ENCODE measurements around the gene IKZF3.

IKZF3 gene

GRCh38 chr17:39763051-39763820, 100.9 kb downstream of the IKZF3 start:
- H3K36me3 Mint-ChIP-seq, result peaks cover 42% of the 10 kb centered on the region
- H3K4me1 Mint-ChIP-seq, result peaks cover 67% of the 10 kb centered on the region
- H3K27me3 Mint-ChIP-seq, result no peaks in the 10 kb centered on the region
- H3K27ac Mint-ChIP-seq, result peak overlapping the region; percentile 82
- peak overlapping the region; percentile 3 for H3K4me3 Mint-ChIP-seq
- H3K9me3 Mint-ChIP-seq, result no peaks in the 10 kb centered on the region

GRCh38 chr17:39761861-39762496, 102.1 kb downstream of the IKZF3 start:
- Mint-ChIP-seq H3K36me3 (peaks cover 34% of the 10 kb centered on the region), H3K4me1 (peaks cover 67% of the 10 kb centered on the region), H3K9me3 (no peaks in the 10 kb centered on the region), H3K4me3 (no peak overlapping the region), H3K27me3 (no peaks in the 10 kb centered on the region), H3K27ac (peak overlapping the region; percentile 82)

- peak overlapping the region; percentile 93 for H3K27ac Mint-ChIP-seq
- no peaks in the 10 kb centered on the region for H3K27me3 Mint-ChIP-seq
- peaks cover 11% of the 10 kb centered on the region for H3K36me3 Mint-ChIP-seq
- H3K4me3 Mint-ChIP-seq, result no peak overlapping the region
- peaks cover 64% of the 10 kb centered on the region for H3K4me1 Mint-ChIP-seq
- H3K9me3 Mint-ChIP-seq, result no peaks in the 10 kb centered on the region
Measured at GRCh38 chr17:39759204-39759603, 104.9 kb downstream of the IKZF3 start.

GRCh38 chr17:39757931-39758873, 105.9 kb downstream of the IKZF3 start:
- H3K27me3 Mint-ChIP-seq, result no peaks in the 10 kb centered on the region
- H3K36me3 Mint-ChIP-seq, result peaks cover 11% of the 10 kb centered on the region
- H3K27ac Mint-ChIP-seq, result peak overlapping the region; percentile 93
- H3K4me1 Mint-ChIP-seq, result peaks cover 64% of the 10 kb centered on the region
- H3K4me3 Mint-ChIP-seq, result peak overlapping the region; percentile 53
- no peaks in the 10 kb centered on the region for H3K9me3 Mint-ChIP-seq

- Mint-ChIP-seq H3K4me3 (peak overlapping the region; percentile 53), H3K36me3 (peaks cover 6% of the 10 kb centered on the region), H3K4me1 (peaks cover 66% of the 10 kb centered on the region), H3K9me3 (no peaks in the 10 kb centered on the region), H3K27me3 (no peaks in the 10 kb centered on the region), H3K27ac (peak overlapping the region; percentile 91)
Measured at GRCh38 chr17:39757176-39757662, 106.9 kb downstream of the IKZF3 start.

- Mint-ChIP-seq H3K27ac (peak overlapping the region; percentile 91), H3K27me3 (no peaks in the 10 kb centered on the region), H3K36me3 (peaks cover 5% of the 10 kb centered on the region), H3K9me3 (no peaks in the 10 kb centered on the region), H3K4me1 (peaks cover 68% of the 10 kb centered on the region), H3K4me3 (peak overlapping the region; percentile 50)
Measured at GRCh38 chr17:39756380-39757079, 107.6 kb downstream of the IKZF3 start.

- Mint-ChIP-seq H3K9me3 (no peaks in the 10 kb centered on the region), H3K4me3 (peak overlapping the region; percentile 65), H3K4me1 (peaks cover 64% of the 10 kb centered on the region), H3K27me3 (no peaks in the 10 kb centered on the region), H3K27ac (peak overlapping the region; percentile 91), H3K36me3 (peaks cover 2% of the 10 kb centered on the region)
Measured at GRCh38 chr17:39755554-39756379, 108.3 kb downstream of the IKZF3 start.

GRCh38 chr17:39754958-39755553, 109.1 kb downstream of the IKZF3 start:
- Mint-ChIP-seq H3K27ac (peak overlapping the region; percentile 91), H3K36me3 (peaks cover 2% of the 10 kb centered on the region), H3K27me3 (no peaks in the 10 kb centered on the region), H3K9me3 (no peaks in the 10 kb centered on the region), H3K4me1 (peaks cover 62% of the 10 kb centered on the region), H3K4me3 (peak overlapping the region; percentile 65)

- Mint-ChIP-seq H3K4me1 (peaks cover 58% of the 10 kb centered on the region), H3K27ac (peak overlapping the region; percentile 91), H3K4me3 (peak overlapping the region; percentile 84), H3K36me3 (peaks cover 2% of the 10 kb centered on the region), H3K27me3 (no peaks in the 10 kb centered on the region), H3K9me3 (no peaks in the 10 kb centered on the region)
Measured at GRCh38 chr17:39754161-39754957, 109.8 kb downstream of the IKZF3 start.

GRCh38 chr17:39753514-39754160, 110.5 kb downstream of the IKZF3 start:
- Mint-ChIP-seq H3K4me1 (peaks cover 52% of the 10 kb centered on the region), H3K36me3 (peaks cover 2% of the 10 kb centered on the region), H3K4me3 (peak overlapping the region; percentile 84), H3K9me3 (no peaks in the 10 kb centered on the region), H3K27ac (peak overlapping the region; percentile 96), H3K27me3 (no peaks in the 10 kb centered on the region)

- H3K9me3 Mint-ChIP-seq, result no peaks in the 10 kb centered on the region
- H3K4me1 Mint-ChIP-seq, result peaks cover 40% of the 10 kb centered on the region
- H3K27ac Mint-ChIP-seq, result peak overlapping the region; percentile 96
- H3K4me3 Mint-ChIP-seq, result peak overlapping the region; percentile 63
- no peaks in the 10 kb centered on the region for H3K27me3 Mint-ChIP-seq
- no peaks in the 10 kb centered on the region for H3K36me3 Mint-ChIP-seq
Measured at GRCh38 chr17:39752241-39752881, 111.8 kb downstream of the IKZF3 start.

GRCh38 chr17:39751637-39752036, 112.5 kb downstream of the IKZF3 start:
- Mint-ChIP-seq H3K27me3 (no peaks in the 10 kb centered on the region), H3K4me1 (peaks cover 32% of the 10 kb centered on the region), H3K4me3 (no peak overlapping the region), H3K27ac (no peak overlapping the region), H3K36me3 (no peaks in the 10 kb centered on the region), H3K9me3 (no peaks in the 10 kb centered on the region)
